HG02840 (cell line): ENCODE results near the gene ACO2.
"Not testable (repeated sequence)": the region's sequence is repeated elsewhere in the genome, so short reads cannot be mapped to it uniquely, and the experiment has no call there.

Source experiments
- ATAC-seq: cut with Tn5 transposase; IDR thresholded peaks from one replicate; pipeline ENCODE4 v1.9.1; 2021; ENCODE audit warnings: mild to moderate bottlenecking, moderate library complexity, moderate number of reproducible peaks; ENCODE audit not compliant: unreplicated experiment, low FRiP score

The ACO2 gene

DNA sequence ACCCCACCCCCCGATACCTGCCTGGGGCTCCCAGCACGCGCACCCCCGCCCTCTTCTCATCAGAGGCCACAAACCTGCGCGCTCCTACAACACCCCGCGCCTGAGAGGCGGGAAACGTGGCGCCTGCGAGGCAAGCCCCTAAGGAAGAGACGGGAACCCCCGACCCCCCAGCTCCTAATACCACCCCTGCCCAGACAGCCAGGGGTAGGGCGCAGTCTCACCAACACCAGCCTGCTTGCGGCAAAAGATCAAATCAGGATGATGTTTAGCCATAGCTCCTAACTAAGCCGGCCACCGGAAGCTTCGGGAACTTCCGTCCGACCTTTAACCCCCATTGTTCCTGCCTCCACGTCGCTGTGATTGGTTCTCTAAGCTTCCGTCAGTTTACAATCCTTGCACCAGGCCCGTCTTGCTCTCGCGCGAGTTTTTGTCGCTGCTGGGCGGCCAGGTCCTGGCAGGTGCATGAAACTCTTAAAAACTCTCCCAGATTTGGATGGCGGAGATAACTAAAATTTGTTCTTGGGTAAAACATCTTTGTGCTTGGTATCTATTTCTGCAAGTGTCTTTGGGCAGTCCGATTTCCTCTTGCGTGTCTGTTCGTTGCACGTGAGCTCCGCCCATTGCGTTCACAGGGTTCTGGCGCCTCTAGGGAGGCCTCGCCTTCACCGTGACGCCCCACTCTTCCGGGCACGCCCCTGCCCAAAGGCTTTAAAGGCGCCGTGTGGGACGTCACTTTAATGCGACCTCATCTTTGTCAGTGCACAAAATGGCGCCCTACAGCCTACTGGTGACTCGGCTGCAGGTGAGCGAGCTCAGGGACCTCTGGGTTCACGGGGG lies at the start of gene ACO2, which contains the start of gene PHF5A:
ACO2 (plus strand) TSS at position 737 of the 837 bp plus-strand sequence; CDS start at position 767, 30 bp downstream.
PHF5A (minus strand) TSS at position 312 of the 837 bp plus-strand sequence; CDS start at position 273, 39 bp downstream.
- ATAC-seq, result peak; percentile 92

DNA sequence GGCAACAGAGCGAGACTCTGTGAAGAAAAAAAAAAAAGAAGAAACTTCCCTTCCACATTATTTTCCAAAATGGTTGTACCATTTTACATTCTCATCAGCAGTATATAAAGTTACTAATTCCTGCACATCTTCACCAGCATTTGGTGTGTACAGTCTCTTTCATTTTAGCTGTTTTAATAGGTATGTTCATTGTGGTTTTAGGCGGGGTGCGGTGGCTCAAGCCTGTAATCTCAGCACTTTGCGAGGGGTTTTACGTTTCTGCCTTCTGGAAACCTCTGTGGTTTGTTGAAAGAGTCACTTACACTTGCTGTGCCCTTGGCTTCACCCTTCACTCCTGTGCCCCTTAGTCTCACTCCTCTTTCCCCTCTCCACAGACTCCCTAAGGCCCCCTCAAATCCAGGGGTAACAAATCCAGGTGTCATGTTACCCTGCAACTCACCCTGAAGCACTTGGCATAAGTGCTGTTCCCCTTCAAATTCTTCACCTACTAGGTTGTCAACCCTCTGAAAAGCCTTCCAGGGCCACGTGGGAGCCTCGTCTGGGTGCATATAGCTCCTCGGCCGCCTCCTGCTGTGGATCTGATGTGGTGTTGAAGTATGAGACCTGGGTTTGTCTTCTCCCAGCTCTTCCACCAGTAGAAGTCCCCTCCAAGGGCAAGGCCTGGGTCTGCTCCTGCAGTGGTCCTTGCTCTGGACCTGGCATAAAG lies 43.1 kb upstream of the ACO2 start:
- ATAC-seq, result no peak

DNA sequence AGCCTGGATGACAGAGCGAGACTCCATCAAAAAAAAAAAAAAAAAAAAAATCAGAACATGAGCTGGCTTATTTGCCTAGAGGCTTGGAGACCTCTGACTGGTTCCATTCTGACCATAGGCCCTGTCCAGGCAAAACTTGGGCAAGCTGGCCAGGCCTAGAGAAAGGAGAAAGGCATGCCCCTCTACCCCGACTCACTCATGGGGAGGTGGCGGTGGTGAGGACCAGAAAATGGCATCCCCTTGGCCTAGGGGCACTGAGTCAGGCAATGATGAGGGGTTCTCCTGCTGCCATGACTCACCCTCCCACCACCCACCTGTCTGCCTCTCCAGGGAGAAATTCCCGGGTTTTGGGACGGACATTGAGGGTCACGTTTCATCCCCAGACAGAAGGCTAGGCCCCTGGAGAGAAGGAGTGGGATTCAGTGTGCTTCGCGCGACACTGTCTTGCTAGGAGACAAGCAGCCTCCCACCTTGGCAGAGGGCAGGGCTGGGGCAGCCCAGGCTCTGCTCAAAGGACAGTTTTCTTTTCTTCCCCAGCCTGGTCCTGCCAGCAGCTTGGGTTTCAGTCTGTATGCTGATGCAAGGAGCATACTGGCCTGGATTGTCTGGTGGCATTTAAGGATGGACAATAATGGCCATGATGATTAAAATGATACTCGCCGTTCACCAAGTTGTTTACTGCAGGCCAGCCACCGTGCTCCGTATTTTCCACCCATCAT lies 39.5 kb upstream of the ACO2 start:
- no peak for ATAC-seq

DNA sequence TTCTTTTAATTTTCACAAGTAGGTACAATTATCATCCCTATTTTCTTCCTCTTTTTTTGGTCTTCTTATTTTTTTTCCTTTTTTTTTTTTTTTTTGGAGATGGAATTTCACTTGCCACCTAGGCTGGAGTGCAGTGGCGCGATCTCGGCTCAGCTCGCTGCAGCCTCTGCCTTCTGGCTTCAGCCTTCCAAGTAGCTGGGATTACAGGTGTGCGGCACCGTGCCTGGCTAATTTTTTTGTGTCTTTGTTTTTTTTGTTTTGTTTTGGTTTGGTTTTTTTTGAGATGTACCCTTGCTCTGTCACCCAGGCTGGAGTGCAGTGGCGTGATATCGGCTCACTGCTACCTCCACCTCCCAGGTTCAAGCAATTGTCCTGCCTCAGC lies 39.0 kb upstream of the ACO2 start:
- no peak for ATAC-seq

DNA sequence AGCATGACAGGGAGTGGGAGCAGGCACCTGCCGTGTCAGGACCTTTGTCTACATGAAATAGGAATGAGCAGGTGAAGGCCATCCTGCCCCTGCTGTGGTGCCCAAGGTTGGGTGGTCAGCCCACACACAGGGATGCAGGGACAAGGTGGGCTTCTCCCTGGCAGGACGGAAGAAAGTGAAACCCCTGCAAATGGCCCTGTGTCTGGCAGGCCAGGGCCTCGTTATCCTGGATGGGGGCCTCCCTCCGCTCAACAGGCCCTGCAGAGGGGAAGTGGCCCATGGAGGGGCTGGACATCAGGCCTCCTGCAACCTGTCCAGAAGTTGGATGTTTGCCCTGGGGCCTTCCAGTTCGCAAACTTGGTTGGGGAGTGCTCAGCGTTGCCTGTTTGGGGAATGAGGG lies 37.3 kb upstream of the ACO2 start:
- ATAC-seq, result no peak

DNA sequence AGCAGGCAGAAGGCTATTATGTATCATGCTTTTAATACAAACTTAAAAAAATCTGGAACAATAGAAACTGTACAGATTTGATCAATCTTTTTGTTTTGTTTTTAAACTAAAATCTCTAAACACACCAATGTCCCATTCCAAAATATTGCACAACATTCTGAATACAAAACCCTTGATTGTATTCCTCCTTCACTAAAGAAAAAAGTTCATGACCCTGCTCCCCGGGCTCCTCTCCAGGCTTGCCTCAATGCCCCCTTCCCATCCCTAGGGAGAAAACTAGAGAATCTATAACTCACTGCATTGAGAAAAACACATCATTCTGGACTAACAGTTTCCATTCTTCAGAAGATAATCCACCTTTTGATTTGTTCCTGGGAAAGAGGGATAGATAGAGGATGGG lies 35.4 kb upstream of the ACO2 start:
- ATAC-seq, result not testable (repeated sequence)

DNA sequence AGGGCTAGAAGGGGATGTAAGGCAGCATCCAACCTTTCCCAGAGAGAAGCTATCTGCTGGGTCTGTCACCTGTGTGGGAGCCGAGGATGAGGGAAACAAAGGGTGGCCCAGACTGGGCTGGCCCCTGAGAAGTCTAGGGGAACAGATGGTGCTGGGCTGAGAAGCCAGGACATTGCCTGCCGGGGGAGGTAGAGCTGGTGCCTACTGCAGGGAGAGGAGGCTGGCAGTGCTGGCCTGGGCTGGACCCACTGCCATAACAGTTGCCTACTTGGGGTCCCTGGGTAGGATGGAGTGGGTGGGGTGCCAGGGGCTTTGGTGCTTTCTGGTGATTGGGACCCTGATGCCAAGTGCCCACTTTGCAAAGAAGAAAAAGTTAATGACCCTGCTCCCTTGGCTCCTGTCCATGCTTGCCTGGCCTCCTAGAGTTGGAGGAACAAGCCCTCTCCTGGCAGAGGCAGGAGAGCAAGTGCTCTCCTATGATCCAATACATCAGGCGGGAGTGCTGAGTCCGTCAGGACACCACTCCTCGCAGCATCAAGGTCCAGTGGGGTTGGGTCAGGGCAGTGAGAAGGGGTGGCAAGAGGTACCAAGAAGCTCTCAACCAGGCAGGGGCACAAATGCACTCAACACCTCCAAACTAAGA lies 34.4 kb upstream of the ACO2 start:
- not testable (repeated sequence) for ATAC-seq

DNA sequence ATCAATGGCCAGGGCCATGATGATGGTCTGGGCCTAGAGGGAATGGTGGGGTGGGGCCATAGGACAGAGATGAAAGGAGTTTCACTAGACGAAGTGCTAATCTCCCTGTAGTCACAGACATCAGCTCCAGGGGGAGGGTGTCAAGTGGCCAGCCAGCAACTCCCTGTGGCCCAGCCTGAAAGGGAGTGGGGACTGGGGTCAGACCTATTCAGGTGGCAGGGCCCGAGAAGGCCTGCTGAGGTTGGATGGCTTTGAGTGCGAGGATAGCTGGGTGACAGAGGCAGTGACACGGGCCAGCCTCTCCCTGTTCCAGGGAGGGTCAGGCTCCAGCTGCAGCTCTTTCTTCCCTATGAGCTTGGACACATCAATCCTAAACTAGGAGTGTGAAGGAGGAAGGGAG lies 33.4 kb upstream of the ACO2 start:
- no peak for ATAC-seq

DNA sequence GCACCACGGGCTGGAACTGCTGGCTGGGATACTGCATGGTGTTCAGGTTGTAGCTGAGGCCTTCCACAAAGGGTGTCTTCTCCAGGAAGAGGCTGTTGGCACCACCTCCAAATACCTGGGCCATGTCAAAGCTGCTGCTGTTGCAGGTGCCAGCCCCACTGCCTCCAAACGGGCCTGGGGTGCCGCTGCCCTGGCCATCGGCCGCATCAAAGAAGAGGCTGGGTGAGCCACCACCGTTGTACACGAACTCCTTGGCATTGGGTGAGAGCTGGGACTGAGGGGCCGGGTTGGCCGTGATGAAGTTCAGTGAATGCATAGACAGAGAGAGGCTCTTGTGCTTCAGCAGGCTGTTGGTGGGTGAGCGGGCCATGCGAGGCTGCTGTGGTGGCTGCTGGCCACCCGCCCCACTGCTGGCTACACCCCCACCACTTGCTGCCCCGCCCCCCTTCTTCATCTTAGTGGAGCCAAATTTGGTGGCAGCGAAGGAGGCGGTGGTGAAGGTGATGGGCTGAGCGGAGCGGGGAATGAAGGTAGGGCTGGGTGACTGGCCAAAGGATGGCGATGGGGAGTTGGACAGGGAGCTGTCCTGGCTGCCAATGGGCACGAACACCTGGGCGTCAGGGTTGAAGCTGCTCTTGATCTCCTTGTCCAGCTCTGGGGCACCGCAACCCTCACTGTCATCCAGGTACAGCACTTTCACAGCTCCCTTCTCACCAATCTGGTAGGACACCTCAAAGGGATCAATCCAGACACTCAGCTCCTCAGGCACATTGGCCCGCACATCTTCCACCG lies 32.4 kb upstream of the ACO2 start:
- ATAC-seq, result no peak

DNA sequence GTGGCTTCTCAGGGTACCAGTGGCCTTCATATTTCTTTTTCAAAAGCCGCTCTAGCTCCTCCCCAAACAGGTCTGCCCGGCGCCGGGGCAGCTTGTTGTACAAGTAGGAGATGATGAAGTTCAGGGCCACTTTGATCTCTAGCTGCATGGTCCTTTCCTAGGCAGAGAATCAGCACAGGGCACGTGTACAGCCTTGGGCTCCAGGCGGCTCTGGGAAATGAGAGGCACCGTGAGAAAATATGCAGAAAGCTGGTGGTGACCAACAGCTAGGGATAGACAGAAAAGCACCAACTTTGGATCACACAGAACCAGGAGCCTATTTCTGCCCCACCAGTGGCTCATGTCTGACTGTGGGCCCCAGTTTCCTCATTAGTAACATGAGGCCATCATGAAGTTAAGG lies 31.7 kb upstream of the ACO2 start:
- ATAC-seq, result no peak

DNA sequence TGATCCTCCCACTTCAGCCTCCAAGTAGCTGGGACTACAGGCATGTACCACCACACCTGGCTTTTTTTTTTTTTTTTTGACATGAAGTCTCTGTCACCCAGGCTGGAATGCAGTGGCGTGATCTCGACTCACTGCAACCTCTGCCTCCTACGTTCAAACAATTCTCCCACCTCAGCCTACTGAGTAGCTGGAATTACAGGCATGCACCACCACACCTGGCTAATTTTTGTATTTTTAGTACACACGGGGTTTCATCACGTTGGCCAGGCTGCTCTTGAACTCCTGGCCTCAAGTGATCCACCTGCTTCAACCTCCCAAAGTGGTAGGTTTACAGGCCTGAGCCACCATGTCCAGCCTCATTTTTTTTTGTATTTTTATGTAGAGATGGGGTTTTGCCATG lies 28.4 kb upstream of the ACO2 start:
- not testable (repeated sequence) for ATAC-seq

DNA sequence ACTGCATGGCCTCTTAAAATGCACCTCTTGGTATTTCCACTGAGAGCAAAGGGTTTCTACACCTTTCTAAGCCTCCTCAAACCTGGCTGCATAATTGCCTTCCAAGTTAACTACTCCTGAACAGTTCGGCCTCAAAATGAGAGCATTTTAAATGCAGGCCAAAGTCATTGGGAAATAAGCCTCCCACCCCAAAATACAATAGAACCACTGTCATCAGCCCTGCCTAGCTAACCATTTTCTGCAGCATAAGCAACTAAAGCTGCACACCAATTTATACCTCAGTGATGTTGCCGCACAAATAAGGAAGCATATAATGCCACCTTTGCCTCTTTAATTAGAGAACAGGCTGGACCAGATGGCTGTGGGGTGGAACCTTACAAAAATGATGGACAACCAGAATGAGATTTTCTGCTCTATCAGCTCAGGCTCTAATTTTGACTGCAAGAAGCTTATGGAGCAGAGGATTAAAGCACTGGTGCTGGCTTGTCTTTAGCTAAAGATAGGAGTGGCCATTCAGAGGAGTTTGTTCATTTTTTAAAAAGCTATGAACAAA lies 26.6 kb upstream of the ACO2 start:
- no peak for ATAC-seq

DNA sequence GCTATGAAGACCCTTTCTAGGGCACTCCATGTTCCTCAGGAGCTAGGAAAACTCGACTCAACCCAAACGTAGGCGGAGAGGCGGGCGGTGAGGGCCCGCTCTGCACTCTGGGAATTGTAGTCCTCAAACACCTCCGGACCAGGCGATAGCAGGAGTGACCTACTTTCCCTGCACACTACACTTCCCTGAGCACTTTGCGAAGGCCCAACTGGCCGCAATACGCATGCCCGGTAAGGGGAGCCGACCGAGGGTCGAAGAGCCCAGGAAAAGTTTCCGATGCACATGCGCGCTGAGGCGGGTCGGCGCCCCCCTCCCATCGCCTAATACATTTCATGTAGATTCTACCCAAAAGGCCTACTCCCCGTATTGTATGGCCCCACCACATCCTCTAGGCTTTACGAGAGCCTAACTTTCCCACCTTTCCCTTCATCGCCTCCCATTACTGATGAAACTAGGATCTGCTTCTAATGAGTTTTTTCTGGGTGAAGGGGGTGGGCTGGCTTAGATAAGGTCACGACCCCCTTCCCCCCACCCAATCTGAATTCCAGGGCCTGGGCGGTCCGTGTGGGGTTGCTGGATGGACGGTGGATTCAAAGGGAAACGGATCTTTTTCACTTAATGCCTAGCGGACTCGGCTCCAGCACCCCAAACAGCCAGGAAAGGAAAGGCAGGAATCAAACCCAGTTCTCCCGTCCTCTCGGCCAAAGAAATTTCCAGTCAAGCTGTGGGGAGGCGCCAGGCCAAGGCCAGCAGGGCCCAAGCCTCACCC lies 24.4 kb upstream of the ACO2 start:
- peak; percentile 46 for ATAC-seq

DNA sequence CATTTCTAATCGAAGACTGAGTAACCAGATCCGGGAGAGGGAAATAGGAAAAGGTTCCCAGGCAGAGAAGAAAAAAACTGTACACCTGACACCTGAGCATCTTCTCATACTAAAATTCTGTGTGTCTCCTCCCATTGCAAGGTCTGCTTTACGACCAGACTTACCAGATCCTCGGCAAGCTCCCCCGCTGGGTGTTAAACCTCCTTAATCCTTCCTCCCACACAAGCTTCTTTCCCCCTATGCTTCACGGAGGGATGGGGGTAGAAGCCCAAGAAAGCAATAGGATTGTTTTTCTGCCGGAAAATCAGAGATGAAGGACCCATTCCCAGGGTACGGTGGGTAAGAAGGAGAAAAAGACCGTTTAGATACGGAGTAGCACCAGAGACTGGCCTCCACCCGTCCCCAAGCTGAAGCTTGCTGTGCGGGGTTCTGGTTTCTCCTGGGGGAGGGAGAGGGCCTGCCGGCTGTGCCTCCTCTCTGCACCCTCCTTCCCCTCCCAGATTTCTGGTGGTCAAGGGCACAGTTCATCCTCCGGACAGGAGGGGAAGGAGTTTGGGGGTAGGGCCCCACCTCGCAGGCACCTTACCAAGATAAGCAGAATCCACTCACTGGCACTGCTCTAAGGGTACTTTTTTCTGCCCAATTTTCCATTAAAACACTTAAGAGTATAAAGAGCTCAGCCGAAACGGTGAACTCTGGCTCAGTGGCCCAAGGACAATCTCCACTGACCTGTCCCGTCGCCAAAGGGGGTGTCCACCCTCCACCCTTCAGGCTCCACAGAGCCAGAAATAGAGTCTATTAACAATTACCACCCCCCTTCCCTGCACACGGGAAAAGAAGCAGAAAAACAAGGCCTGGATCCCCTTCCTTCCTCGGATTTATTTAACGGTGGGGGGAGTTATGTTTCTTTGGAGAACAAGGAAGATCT lies 23.5 kb upstream of the ACO2 start:
- ATAC-seq, result no peak

DNA sequence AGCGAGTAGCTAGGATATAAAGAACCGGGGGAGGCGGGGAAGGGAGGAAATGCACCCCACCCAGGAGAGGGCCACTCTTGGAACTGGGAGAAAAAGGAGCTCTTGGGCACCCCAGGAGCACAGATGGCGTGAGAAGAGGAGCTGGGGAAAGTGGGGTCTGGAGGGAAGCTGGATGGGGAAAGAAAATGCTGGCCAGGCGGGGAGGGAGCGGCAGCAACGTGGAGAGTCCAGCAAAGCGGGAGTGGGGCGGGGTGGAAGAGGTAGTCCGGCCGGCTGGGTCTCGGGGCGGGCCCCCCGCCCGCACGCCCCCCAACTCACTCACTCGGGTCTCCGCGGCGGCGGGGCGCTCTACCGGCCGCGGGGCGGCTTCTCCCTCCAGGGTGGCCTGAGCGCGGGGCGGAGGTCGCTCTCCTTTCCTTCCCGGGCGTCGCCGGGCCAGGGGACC lies 22.8 kb upstream of the ACO2 start:
- ATAC-seq, result no peak

DNA sequence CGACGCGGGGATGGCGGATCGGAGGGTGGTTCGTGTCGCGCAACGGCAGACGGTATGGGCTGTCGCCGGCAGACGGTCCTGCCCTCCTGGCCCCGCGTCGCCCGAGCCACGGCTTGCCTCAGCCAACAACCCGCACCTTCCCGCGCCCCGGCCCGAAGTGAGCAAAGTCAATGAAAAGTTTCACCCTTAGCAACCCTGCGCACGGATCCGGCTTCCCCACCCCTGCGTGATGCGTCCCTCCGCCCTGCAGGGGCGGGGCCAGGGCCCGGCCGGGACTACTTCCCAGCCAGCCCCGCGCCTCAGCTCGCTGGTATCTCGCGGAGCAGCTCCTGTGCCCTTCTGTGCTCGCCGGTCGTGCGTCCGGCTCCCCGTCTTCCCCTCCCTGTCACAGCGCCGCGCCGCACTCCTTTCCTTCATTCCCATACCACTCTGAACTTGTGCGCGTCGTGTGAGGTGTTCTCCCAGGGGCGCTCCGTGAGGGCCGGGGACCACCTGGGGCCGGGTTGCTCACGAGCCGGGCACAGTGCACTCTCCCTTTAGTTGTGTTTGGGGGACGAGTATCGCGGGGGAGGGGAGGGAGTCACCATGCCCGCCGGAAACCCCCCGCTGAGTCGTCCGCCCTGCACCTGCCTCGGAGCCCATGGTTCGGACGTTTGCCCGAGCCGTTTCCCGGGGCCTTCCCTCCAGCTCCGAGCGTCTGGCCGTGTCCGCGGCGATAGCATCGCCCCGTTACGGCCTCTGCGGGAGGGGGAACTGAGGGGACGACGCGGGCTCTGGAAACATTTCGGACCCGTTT lies 22.1 kb upstream of the ACO2 start, which contains the start of gene TOB2:
TOB2 (minus strand) TSS at position 163 of the 796 bp plus-strand sequence. CDS start 9,456 bp downstream, outside the sequence.
- ATAC-seq, result peak; percentile 39
